ENCODE measurements around the gene BCAN. TPM values are rescaled to one million over a fixed set of nuclear protein-coding genes. Genes with fewer than 3 reads are reported as not detected.

Gene BCAN
- total and polyA plus RNA-seq, 2 experiments from 2014 or later, result not detected

DNA sequence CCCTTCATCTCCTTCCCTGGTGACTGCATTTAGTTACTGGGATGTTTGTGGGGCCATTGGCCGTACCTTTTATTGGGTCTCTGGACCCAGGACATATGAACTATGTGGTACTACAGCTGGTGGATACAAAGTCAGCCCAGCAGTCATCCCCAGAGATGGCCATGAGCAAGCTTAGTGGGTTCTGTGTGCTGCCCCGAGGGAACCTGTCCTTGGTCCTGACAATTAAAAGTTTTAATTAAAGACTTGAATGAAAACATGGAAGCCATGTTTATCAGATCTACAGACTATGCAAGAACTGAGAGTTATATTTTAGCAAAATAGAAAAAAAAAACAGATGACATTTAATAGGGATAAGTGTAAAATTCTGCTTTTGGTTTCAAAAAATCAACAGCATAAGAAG, 38.1 kb downstream of the BCAN start:
- TF ChIP-seq EZH2 (IDR thresholded peaks at IDR 0.05; ENCODE audit: insufficient read depth, poor library complexity, severe bottlenecking) (no peak), EZH2phosphoT487 (IDR thresholded peaks at IDR 0.05; ENCODE audit: insufficient read depth, low read depth) (no peak)
- Histone ChIP-seq H3K36me3 (ENCODE audit: low read depth) (no peaks in the 10 kb centered on the region), H3K27ac (no peak overlapping the region), H3K4me2 (ENCODE audit: unreplicated experiment) (no peak overlapping the region), H3K27me3 (replicated peaks; ENCODE audit: insufficient read depth) (no peaks in the 10 kb centered on the region; the same call in 1 of the 2 replicates), H3F3A (ENCODE audit: insufficient read depth) (peaks cover 9% of the 10 kb centered on the region), H3K4me3 (no peak overlapping the region), H3K9ac (no peak overlapping the region), H3K79me2 (ENCODE audit: insufficient read depth) (no peaks in the 10 kb centered on the region), H2AFZ (no peak overlapping the region), H3K4me1 (ENCODE audit: insufficient read depth) (peaks cover 16% of the 10 kb centered on the region), H4K20me1 (ENCODE audit: insufficient read depth) (no peaks in the 10 kb centered on the region), H3K9me2 (ENCODE audit: insufficient read depth) (no peaks in the 10 kb centered on the region), H3K9me3 (ENCODE audit: low read depth) (no peaks in the 10 kb centered on the region)
- WGBS, 2 experiments (ENCODE audit: low coverage in 1 of 2, low lambda C conversion rate in 2 of 2, missing lambda C conversion rate in 2 of 2), result 56 to 63% methylated on average over 2 of the region's 2 CpGs
- no peak for DNase-seq
- in situ Hi-C loops (cut with MboI), result no loop called here

DNA sequence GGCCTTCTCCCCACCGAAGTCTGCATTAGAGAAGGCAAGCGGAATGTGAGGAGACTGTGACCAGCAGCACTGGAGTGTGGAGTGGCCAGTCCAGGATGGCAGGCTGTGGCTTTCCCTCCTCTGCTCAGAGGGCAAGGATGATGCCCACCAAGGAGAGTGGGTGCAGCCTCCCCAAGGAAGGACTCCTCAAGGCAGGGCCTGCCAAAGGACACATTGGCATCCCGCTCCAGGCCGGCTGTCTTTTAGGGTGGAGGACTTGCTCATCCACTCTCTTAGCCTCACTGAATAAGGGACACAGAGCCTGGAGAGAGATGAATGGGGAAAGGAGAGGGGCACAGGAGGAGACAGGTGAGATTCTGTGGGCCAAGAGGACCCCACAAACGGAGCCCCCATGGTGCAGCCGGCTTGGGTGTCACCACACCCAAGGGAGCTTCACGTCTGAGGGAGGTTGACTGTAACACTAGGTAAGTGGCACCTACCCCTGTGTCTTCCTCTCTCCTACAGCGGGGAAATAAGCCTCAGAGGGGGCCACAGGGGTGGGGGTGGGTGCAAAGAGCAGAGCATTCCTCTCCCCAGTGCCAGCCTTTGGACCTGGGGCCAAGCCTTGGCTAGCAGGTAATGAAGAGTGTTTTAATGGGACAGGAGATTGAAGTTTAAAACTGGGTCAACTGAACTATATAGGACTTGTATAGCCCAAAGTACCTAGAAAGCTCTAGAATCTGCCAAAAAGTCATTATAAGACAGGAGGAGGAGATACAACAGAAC, 39.5 kb downstream of the BCAN start:
- WGBS, 2 experiments (ENCODE audit: low coverage in 1 of 2, low lambda C conversion rate in 2 of 2, missing lambda C conversion rate in 2 of 2), result 78 to 83% methylated on average over 8 of the region's 8 CpGs
- no peak for TF ChIP-seq EZH2 (IDR thresholded peaks at IDR 0.05; ENCODE audit: insufficient read depth, poor library complexity, severe bottlenecking)
- TF ChIP-seq EZH2phosphoT487 (IDR thresholded peaks at IDR 0.05; ENCODE audit: insufficient read depth, low read depth), result no peak
- in situ Hi-C loops (cut with MboI), result no loop called here
- Histone ChIP-seq H4K20me1 (ENCODE audit: insufficient read depth) (no peaks in the 10 kb centered on the region), H3K9ac (no peak overlapping the region), H3K4me1 (ENCODE audit: insufficient read depth) (peaks cover 22% of the 10 kb centered on the region), H3K9me3 (ENCODE audit: low read depth) (no peaks in the 10 kb centered on the region), H3K4me3 (no peak overlapping the region), H3K4me2 (ENCODE audit: unreplicated experiment) (no peak overlapping the region), H2AFZ (no peak overlapping the region), H3K79me2 (ENCODE audit: insufficient read depth) (no peaks in the 10 kb centered on the region), H3K36me3 (ENCODE audit: low read depth) (no peaks in the 10 kb centered on the region), H3K27me3 (replicated peaks; ENCODE audit: insufficient read depth) (no peaks in the 10 kb centered on the region; the same call in 1 of the 2 replicates), H3F3A (ENCODE audit: insufficient read depth) (peaks cover 14% of the 10 kb centered on the region), H3K27ac (no peak overlapping the region), H3K9me2 (ENCODE audit: insufficient read depth) (no peaks in the 10 kb centered on the region)
- no peak for DNase-seq

DNA sequence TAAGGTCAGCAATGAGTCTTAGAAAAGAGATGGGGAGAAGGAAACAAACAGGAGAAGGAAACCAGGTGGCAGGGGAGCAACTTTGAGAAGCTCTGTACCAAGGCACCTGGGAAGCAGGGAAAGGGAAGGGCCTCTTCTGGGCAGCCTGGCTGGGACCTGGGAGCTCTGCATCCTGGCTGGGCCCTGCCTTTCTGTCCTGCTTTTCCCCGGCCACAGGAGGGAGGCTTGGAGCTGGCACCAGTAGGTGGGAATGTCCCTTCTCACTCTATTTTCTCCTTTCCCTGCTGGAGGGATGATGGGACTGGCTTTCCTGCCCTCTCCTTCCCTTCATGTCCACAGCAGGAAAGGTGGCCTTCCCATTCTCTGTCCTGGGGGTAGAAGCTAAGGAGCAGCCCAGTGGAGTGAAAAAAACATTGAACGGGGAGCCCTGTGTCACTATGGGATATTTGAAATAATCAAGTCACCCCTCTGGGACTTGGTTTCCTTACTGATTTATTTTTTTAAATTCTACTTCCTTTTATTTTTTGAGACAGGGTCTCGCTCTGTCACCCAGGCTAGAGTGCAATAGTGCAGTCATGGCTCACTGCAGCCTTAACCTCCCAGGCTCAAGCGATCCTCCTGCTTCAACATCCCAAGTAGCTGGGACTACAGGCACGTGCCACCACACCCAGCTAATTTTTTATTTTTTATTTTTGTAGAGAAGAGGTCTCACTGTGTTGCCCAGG, 40.4 kb downstream of the BCAN start:
- H3F3A ChIP-seq (ENCODE audit: insufficient read depth), result peaks cover 14% of the 10 kb centered on the region
- DNase-seq, result no peak
- no peaks in the 10 kb centered on the region; the same call in 1 of the 2 replicates for H3K27me3 ChIP-seq (replicated peaks; ENCODE audit: insufficient read depth)
- H3K4me1 ChIP-seq (ENCODE audit: insufficient read depth), result peaks cover 28% of the 10 kb centered on the region
- no peaks in the 10 kb centered on the region for H3K79me2 ChIP-seq (ENCODE audit: insufficient read depth)
- no peak overlapping the region for H3K4me2 ChIP-seq (ENCODE audit: unreplicated experiment)
- H3K9ac ChIP-seq, result no peak overlapping the region
- TF ChIP-seq EZH2phosphoT487 (IDR thresholded peaks at IDR 0.05; ENCODE audit: insufficient read depth, low read depth) (no peak), EZH2 (IDR thresholded peaks at IDR 0.05; ENCODE audit: insufficient read depth, poor library complexity, severe bottlenecking) (no peak)
- no peak overlapping the region for H3K27ac ChIP-seq
- H3K4me3 ChIP-seq, result no peak overlapping the region
- H2AFZ ChIP-seq, result no peak overlapping the region
- no peaks in the 10 kb centered on the region for H3K9me2 ChIP-seq (ENCODE audit: insufficient read depth)
- in situ Hi-C loops (cut with MboI), result no loop called here
- H4K20me1 ChIP-seq (ENCODE audit: insufficient read depth), result no peaks in the 10 kb centered on the region
- 68 to 78% methylated on average over 5 of the region's 5 CpGs for WGBS, 2 experiments (ENCODE audit: low coverage in 1 of 2, low lambda C conversion rate in 2 of 2, missing lambda C conversion rate in 2 of 2)
- no peaks in the 10 kb centered on the region for H3K36me3 ChIP-seq (ENCODE audit: low read depth)
- H3K9me3 ChIP-seq (ENCODE audit: low read depth), result no peaks in the 10 kb centered on the region

DNA sequence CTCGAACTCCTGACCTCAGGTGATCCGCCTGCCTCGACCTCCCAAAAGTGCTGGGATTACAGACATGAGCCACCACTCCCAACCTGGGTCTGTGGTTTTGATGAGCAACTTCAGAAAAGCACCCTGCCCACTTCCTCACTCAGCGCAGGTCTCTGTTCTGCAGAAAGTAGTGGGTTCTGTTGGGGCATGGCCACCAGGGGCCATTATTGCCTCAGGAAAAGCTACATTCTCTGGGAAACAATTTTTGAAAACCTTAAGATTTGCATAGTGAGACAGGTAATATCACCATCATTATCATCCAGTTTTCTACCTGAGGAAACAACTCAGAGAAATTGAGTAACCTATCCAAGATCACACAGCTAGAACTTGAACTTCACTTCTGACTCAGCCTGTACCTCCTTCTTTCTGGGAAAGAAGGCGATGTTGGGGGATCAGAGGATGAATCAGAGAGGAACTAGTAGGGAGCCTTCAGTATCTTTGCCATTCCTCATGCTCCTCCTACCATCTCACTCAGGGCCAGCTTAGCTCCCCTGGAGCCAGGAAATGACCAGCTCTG, 42.4 kb downstream of the BCAN start:
- Histone ChIP-seq H2AFZ (peak overlapping the region; percentile 45; the same call in 1 of the 2 replicates), H4K20me1 (ENCODE audit: insufficient read depth) (no peaks in the 10 kb centered on the region), H3K9me3 (ENCODE audit: low read depth) (no peaks in the 10 kb centered on the region), H3K27ac (peak overlapping the region; percentile 61), H3K36me3 (ENCODE audit: low read depth) (no peaks in the 10 kb centered on the region), H3K27me3 (replicated peaks; ENCODE audit: insufficient read depth) (no peaks in the 10 kb centered on the region), H3K4me2 (ENCODE audit: unreplicated experiment) (no peak overlapping the region), H3K9me2 (ENCODE audit: insufficient read depth) (no peaks in the 10 kb centered on the region), H3F3A (ENCODE audit: insufficient read depth) (peaks cover 14% of the 10 kb centered on the region), H3K4me1 (ENCODE audit: insufficient read depth) (peaks cover 25% of the 10 kb centered on the region), H3K9ac (no peak overlapping the region), H3K4me3 (no peak overlapping the region), H3K79me2 (ENCODE audit: insufficient read depth) (no peaks in the 10 kb centered on the region)
- peak; percentile 86 for DNase-seq
- TF ChIP-seq EZH2 (IDR thresholded peaks at IDR 0.05; ENCODE audit: insufficient read depth, poor library complexity, severe bottlenecking) (no peak), EZH2phosphoT487 (IDR thresholded peaks at IDR 0.05; ENCODE audit: insufficient read depth, low read depth) (no peak)
- in situ Hi-C loops (cut with MboI), result no loop called here
- 45 to 49% methylated on average over 5 of the region's 5 CpGs for WGBS, 2 experiments (ENCODE audit: low coverage in 1 of 2, low lambda C conversion rate in 2 of 2, missing lambda C conversion rate in 2 of 2)
